H1 (cell line): ENCODE results near the gene CCDC60. TPM values are rescaled to one million over a fixed set of nuclear protein-coding genes. Genes with fewer than 3 reads are reported as not detected.

Experiments used
- CTCF ChIA-PET: fragments of 300-600 bp; sonication (Branson Sonifier 250); formaldehyde crosslinking; loops from one replicate; lab custom pipeline; 2021; ENCODE audit not compliant: partially characterized antibody; lab: Charles Lee
- POLR2A ChIA-PET: fragments of 300-600 bp; sonication (Branson Sonifier 250); formaldehyde crosslinking; loops from one replicate; lab custom pipeline; 2021; ENCODE audit warnings: inconsistent platforms; ENCODE audit not compliant: partially characterized antibody; lab: Charles Lee
- DNase-seq, 2 experiments: peaks; one replicate each; pipeline versions ENCODE4 v3.0.0 to v3.0.0-alpha.2; 2010 to 2022; ENCODE audit warnings: low spot score in 2 of 2, low read depth in 1 of 2, mixed read lengths in 1 of 2
- FAIRE-seq: peaks from 2 replicates; lab custom pipeline; 2011; peaks lifted over from hg19 to GRCh38; lab: Jason Lieb, UNC
- H2AFZ ChIP-seq: 2 replicates; pipeline ENCODE4 v1.8.1; 2012; ENCODE audit warnings: low read length, inconsistent platforms
- H2AK5ac ChIP-seq: 2 replicates; pipeline ENCODE4 v1.6.1; 2013; ENCODE audit warnings: low read depth, low read length
- H2BK120ac ChIP-seq: replicated peaks from 2 replicates; pipeline ENCODE3; 2013; ENCODE audit warnings: low read depth, low read length, inconsistent platforms
- H2BK12ac ChIP-seq: 2 replicates; pipeline ENCODE4 v1.6.1; 2013; ENCODE audit warnings: low read depth, low read length
- H2BK15ac ChIP-seq: 2 replicates; pipeline ENCODE4 v1.6.1; 2013; ENCODE audit warnings: low read length
- H2BK20ac ChIP-seq: 2 replicates; pipeline ENCODE4 v1.6.1; 2013; ENCODE audit warnings: low read length
- H2BK5ac ChIP-seq: 2 replicates; pipeline ENCODE4 v1.6.1; 2013; ENCODE audit warnings: low read depth, low read length
- H3K14ac ChIP-seq: 2 replicates; pipeline ENCODE4 v1.6.1; 2013; ENCODE audit warnings: inconsistent platforms; ENCODE audit not compliant: insufficient read length
- H3K18ac ChIP-seq: 2 replicates; pipeline ENCODE4 v1.6.1; 2013; ENCODE audit warnings: low read length; ENCODE audit errors: extremely low read depth
- H3K23ac ChIP-seq: 2 replicates; pipeline ENCODE4 v1.6.1; 2013; ENCODE audit warnings: inconsistent platforms; ENCODE audit not compliant: insufficient read length
- H3K23me2 ChIP-seq: 2 replicates; pipeline ENCODE4 v1.6.1; 2013; ENCODE audit warnings: low read depth, low read length
- H3K27ac ChIP-seq: 2 replicates; pipeline ENCODE4 v1.6.1; 2011; ENCODE audit warnings: low read depth, low read length, inconsistent platforms
- H3K27me3 ChIP-seq, 4 experiments: replicated peaks in 1 of 4; 1 replicate in 1 of 4; 2 replicates in 3 of 4; pipeline versions ENCODE4 v1.6.1 to v1.8.1; 2011 to 2013; ENCODE audit warnings: low read length in 3 of 4, mild to moderate bottlenecking in 3 of 4, inconsistent platforms in 2 of 4, mixed read lengths in 2 of 4, moderate library complexity in 1 of 4; ENCODE audit not compliant: control insufficient read depth in 3 of 4, insufficient read depth in 3 of 4; ENCODE audit errors: extremely low read depth in 1 of 4
- H3K36me3 ChIP-seq, 4 experiments: 2 replicates each; pipeline versions ENCODE4 v1.6.1 to v1.8.1; 2011 to 2013; ENCODE audit warnings: mild to moderate bottlenecking in 4 of 4, low read length in 3 of 4, moderate library complexity in 2 of 4, control low read depth in 1 of 4, inconsistent platforms in 1 of 4; ENCODE audit not compliant: insufficient read depth in 4 of 4, control insufficient read depth in 2 of 4
- H3K4ac ChIP-seq: replicated peaks from 2 replicates; pipeline ENCODE3; 2013; ENCODE audit warnings: low read length, low read depth, mixed read lengths, inconsistent platforms; ENCODE audit not compliant: insufficient read length
- H3K4me1 ChIP-seq, 4 experiments: replicated peaks in 1 of 4; 1 replicate in 1 of 4; 2 replicates in 3 of 4; pipeline versions ENCODE4 v1.6.1 to v1.8.1; 2011 to 2013; ENCODE audit warnings: low read length in 3 of 4, inconsistent platforms in 2 of 4, mixed read lengths in 1 of 4; ENCODE audit not compliant: insufficient read depth in 4 of 4, control insufficient read depth in 3 of 4
- H3K4me2 ChIP-seq, 2 experiments: 2 replicates each; pipeline versions ENCODE4 v1.6.1 to v1.8.1; 2011 to 2013; ENCODE audit warnings: low read depth in 2 of 2, low read length in 2 of 2, control low read depth in 1 of 2, inconsistent platforms in 1 of 2, mild to moderate bottlenecking in 1 of 2; ENCODE audit not compliant: insufficient read depth in 1 of 2
- H3K4me3 ChIP-seq, 4 experiments: fragments of 200-600, 300-600 bp in 1 of 4; sonication (generic), shearing (Covaris generic), sonication (Bioruptor Twin) in 1 of 4; 2 replicates each; pipeline versions ENCODE4 v1.5.1 to v1.8.1; 2011 to 2016; ENCODE audit warnings: low read length in 4 of 4, low read depth in 3 of 4, control low read depth in 2 of 4, inconsistent platforms in 2 of 4, mild to moderate bottlenecking in 2 of 4, mixed read lengths in 1 of 4, moderate library complexity in 1 of 4; ENCODE audit not compliant: insufficient read depth in 2 of 4; ENCODE audit errors: extremely low read depth in 1 of 4
- H3K56ac ChIP-seq: replicated peaks from 2 replicates; pipeline ENCODE3; 2013; ENCODE audit warnings: low read depth, mild to moderate bottlenecking, mixed read lengths, low read length, inconsistent platforms; ENCODE audit not compliant: insufficient read length
- H3K79me1 ChIP-seq: 2 replicates; pipeline ENCODE4 v1.6.1; 2013; ENCODE audit warnings: low read depth, low read length, control low read depth
- H3K79me2 ChIP-seq, 2 experiments: 2 replicates each; pipeline versions ENCODE4 v1.6.1 to v1.8.1; 2012 to 2013; ENCODE audit warnings: low read length in 2 of 2, mild to moderate bottlenecking in 2 of 2, inconsistent platforms in 1 of 2; ENCODE audit not compliant: insufficient read depth in 2 of 2, control insufficient read depth in 1 of 2
- H3K9ac ChIP-seq, 4 experiments: replicated peaks in 1 of 4; 1 replicate in 1 of 4; 2 replicates in 3 of 4; pipeline versions ENCODE4 v1.6.1 to v1.8.1; 2011 to 2013; ENCODE audit warnings: low read depth in 3 of 4, low read length in 3 of 4, control low read depth in 2 of 4, mild to moderate bottlenecking in 2 of 4, moderate library complexity in 2 of 4, inconsistent platforms in 1 of 4; ENCODE audit errors: extremely low read depth in 1 of 4
- H3K9me3 ChIP-seq, 2 experiments: 2 replicates each; pipeline versions ENCODE4 v1.6.1 to v1.8.1; 2012 to 2013; ENCODE audit warnings: mild to moderate bottlenecking in 2 of 2, moderate library complexity in 2 of 2, control low read depth in 1 of 2, inconsistent platforms in 1 of 2, low read depth in 1 of 2, low read length in 1 of 2, mixed read lengths in 1 of 2; ENCODE audit not compliant: insufficient read depth in 2 of 2
- H4K20me1 ChIP-seq, 2 experiments: replicated peaks in 1 of 2; 2 replicates each; pipeline versions ENCODE3 to v1.8.1; 2011 to 2013; ENCODE audit warnings: inconsistent platforms in 2 of 2, low read length in 2 of 2, mild to moderate bottlenecking in 1 of 2; ENCODE audit not compliant: insufficient read depth in 2 of 2, control insufficient read depth in 1 of 2
- H4K5ac ChIP-seq: 2 replicates; pipeline ENCODE4 v1.6.1; 2013; ENCODE audit warnings: low read length, low read depth, mixed read lengths, inconsistent platforms; ENCODE audit not compliant: insufficient read length
- H4K8ac ChIP-seq: 2 replicates; pipeline ENCODE4 v1.8.0; 2013; ENCODE audit warnings: mild to moderate bottlenecking, moderate library complexity, low read length, inconsistent platforms; ENCODE audit not compliant: insufficient read depth; ENCODE audit errors: extremely low read depth
- H4K91ac ChIP-seq: replicated peaks from 2 replicates; pipeline ENCODE3; 2013; ENCODE audit warnings: low read length, mixed read lengths, inconsistent platforms; ENCODE audit not compliant: insufficient read length
- POLR2AphosphoS5 ChIP-seq: IDR thresholded peaks from 2 replicates; pipeline ENCODE4 v1.6.1; 2011; ENCODE audit warnings: low read depth, low read length
- WGBS, 2 experiments: shearing (Covaris generic) in 1 of 2; methylation state at CpG; one replicate each; pipeline versions ENCODE4 v1.1.6 to v1.1.7; 2013 to 2015; ENCODE audit warnings: low lambda C conversion rate in 2 of 2, mixed read lengths in 2 of 2, inconsistent platforms in 1 of 2, low coverage in 1 of 2, missing lambda C conversion rate in 1 of 2; ENCODE audit not compliant: insufficient replicate concordance in 2 of 2, insufficient coverage in 1 of 2, insufficient read length in 1 of 2; ENCODE audit errors: extremely low coverage in 1 of 2, missing lambda C conversion rate in 1 of 2; 5-methylcytosine and 5-hydroxymethylcytosine counted together
- polyA plus RNA-seq, 7 experiments: library from polyadenylated mRNA; depleted of rRNA in 3 of 7; stranded (reverse) in 5 of 7; unstranded in 2 of 7; fragments of >200 nt in 5 of 7; fragments of 200-250 nt in 2 of 7; gene quantifications; 1 replicate in 5 of 7; 2 replicates in 1 of 7; 4 replicates in 1 of 7; pipeline versions ENCODE4 v1.2.1 to v1.2.3, GENCODE V29; 2011 to 2013; ENCODE audit warnings: missing spikeins in 2 of 7, mixed read lengths in 2 of 7
- total RNA-seq: library from RNA; stranded (reverse); fragmentation: NEBNext Ultra II Directional; extraction: Animal tissue kit (Norgen Biotek cat#: 25700); gene quantifications from 2 replicates; pipeline ENCODE4 v1.2.1, GENCODE V29; 2021

CCDC60 gene
- total and polyA plus RNA-seq, 2 of the 8 experiments (the other 6 are each of a cell fraction or from before 2014, with no cell fraction given) = 0.05 TPM; not detected in 1

- no peak overlapping the region for H3K23ac ChIP-seq
- H2BK12ac ChIP-seq = no peak overlapping the region
- no peak overlapping the region for H2AK5ac ChIP-seq
- TF ChIP-seq POLR2AphosphoS5 = no peak
- 0 out of 4 replicates have a peak, but pooled peaks cover 0 to 2% of the 10 kb centered on the region in 2 experiments for H3K9me3 ChIP-seq
- no peak overlapping the region for H2BK5ac ChIP-seq
- no peak overlapping the region for H4K8ac ChIP-seq
- H2BK15ac ChIP-seq = no peak overlapping the region
- H3K14ac ChIP-seq = no peak overlapping the region
- H3K56ac ChIP-seq = no peak overlapping the region
- no peaks in the 10 kb centered on the region for H3K36me3 ChIP-seq
- no peak for DNase-seq
- no peak overlapping the region for H4K91ac ChIP-seq
- H3K4me3 ChIP-seq = no peak overlapping the region
- H2BK20ac ChIP-seq = no peak overlapping the region
- H3K27ac ChIP-seq = no peak overlapping the region
- H3K27me3 ChIP-seq = peaks cover 14 to 34% (median 31%) of the 10 kb centered on the region in 4 experiments
- H3K9ac ChIP-seq = no peak overlapping the region
- H4K20me1 ChIP-seq = peaks cover 0 to 2% of the 10 kb centered on the region in 2 experiments
- no peaks in the 10 kb centered on the region for H3K79me1 ChIP-seq
- H2AFZ ChIP-seq = no peak overlapping the region
- H3K4ac ChIP-seq = no peak overlapping the region
- FAIRE-seq = no peak
- H3K23me2 ChIP-seq = no peaks in the 10 kb centered on the region; the same call in 1 of the 2 replicates
- no peaks in the 10 kb centered on the region for H3K79me2 ChIP-seq
- WGBS, 2 experiments = 85% methylated on average over 7 of the region's 7 CpGs; no CpG with 5 or more reads in 1 of the 2 experiments
- H4K5ac ChIP-seq = no peak overlapping the region
- POLR2A ChIA-PET = no interaction called here
- no peak overlapping the region for H2BK120ac ChIP-seq
- CTCF ChIA-PET = interaction anchor here (0.9 to 3.0 kb wide), 3 partner anchors 11 to 117 kb away, joined by 3 to 11 read pairs (median 3); no protein-coding TSS in a partner anchor
- peaks cover 0 to 6% (median 2%) of the 10 kb centered on the region in 4 experiments; a peak in 3 of 7 replicates for H3K4me1 ChIP-seq
- H3K4me2 ChIP-seq = no peak overlapping the region
- H3K18ac ChIP-seq = no peak overlapping the region
Observed at GRCh38 chr12:119343130-119343529, 8.6 kb downstream of the CCDC60 start.
